ENCODE data around the gene IKZF5.

Gene IKZF5

GRCh38 chr10:122974023-122974422 lies 34.6 kb downstream of the IKZF5 start:
- TF ChIP-seq HOXD13 (CRISPR knock-in tag; IDR thresholded peaks at IDR 0.05; ENCODE audit: borderline replicate concordance), result no peak
- Histone ChIP-seq H3K36me3 (ENCODE audit: control insufficient read depth in 2 of 2, insufficient read depth in 1 of 2, low read length in 2 of 2) (no peaks in the 10 kb centered on the region), H3K4me1 (ENCODE audit: control insufficient read depth, insufficient read depth, low read length) (no peaks in the 10 kb centered on the region), H3K4me3 (ENCODE audit: low read depth, low read length) (no peak overlapping the region), H3K27ac (ENCODE audit: extremely low read depth, low read depth, low read length) (no peak overlapping the region), H3K9me3 (ENCODE audit: control insufficient read depth, insufficient read depth, low read depth, low read length) (no peaks in the 10 kb centered on the region)
- ChIA-PET POLR2A (no interaction called here), CTCF (no interaction called here)

GRCh38 chr10:122968698-122969097 lies 39.9 kb downstream of the IKZF5 start:
- H3K4me1 ChIP-seq (ENCODE audit: control insufficient read depth, insufficient read depth, low read length), result no peaks in the 10 kb centered on the region
- H3K9me3 ChIP-seq (ENCODE audit: control insufficient read depth, insufficient read depth, low read depth, low read length), result no peaks in the 10 kb centered on the region; the same call in 1 of the 2 replicates
- H3K27ac ChIP-seq (ENCODE audit: extremely low read depth, low read depth, low read length), result no peak overlapping the region
- POLR2A ChIA-PET, result no interaction called here
- CTCF ChIA-PET, result interaction anchor here (0.8 to 1.5 kb wide), 2 partner anchors 10 to 13 kb away, joined by 4 to 6 read pairs; no protein-coding TSS in a partner anchor
- H3K36me3 ChIP-seq (ENCODE audit: control insufficient read depth in 2 of 2, insufficient read depth in 1 of 2, low read length in 2 of 2), result peaks cover 0 to 4% of the 10 kb centered on the region in 2 experiments; a peak in 1 of 3 replicates
- H3K4me3 ChIP-seq (ENCODE audit: low read depth, low read length), result no peak overlapping the region
- TF ChIP-seq ZNF24 (tag by site-specific recombination; IDR thresholded peaks at IDR 0.05) (no peak), ZNF23 (tag by site-specific recombination; IDR thresholded peaks at IDR 0.05; ENCODE audit: borderline replicate concordance) (no peak), ZNF707 (tag by site-specific recombination; IDR thresholded peaks at IDR 0.05) (no peak), ZBTB17 (tag by site-specific recombination; IDR thresholded peaks at IDR 0.05) (no peak), ZNF155 (tag by site-specific recombination; IDR thresholded peaks at IDR 0.05) (no peak), ZBTB8A (tag by site-specific recombination; IDR thresholded peaks at IDR 0.05) (no peak), ZFHX2 (tag by site-specific recombination; conservative IDR thresholded peaks at IDR 0.05) (no peak)

- Histone ChIP-seq H3K4me3 (ENCODE audit: low read depth, low read length) (no peak overlapping the region), H3K27ac (ENCODE audit: extremely low read depth, low read depth, low read length) (no peak overlapping the region), H3K4me1 (ENCODE audit: control insufficient read depth, insufficient read depth, low read length) (no peaks in the 10 kb centered on the region), H3K36me3 (ENCODE audit: control insufficient read depth in 2 of 2, insufficient read depth in 1 of 2, low read length in 2 of 2) (peaks cover 0 to 4% of the 10 kb centered on the region in 2 experiments; a peak in 1 of 3 replicates), H3K9me3 (ENCODE audit: control insufficient read depth, insufficient read depth, low read depth, low read length) (no peaks in the 10 kb centered on the region; the same call in 1 of the 2 replicates)
- ChIA-PET POLR2A (no interaction called here), CTCF (no interaction called here)
- TF ChIP-seq ZNF341 (tag by site-specific recombination; IDR thresholded peaks at IDR 0.05; ENCODE audit: low read depth) (no peak), GLIS2 (tag by site-specific recombination; IDR thresholded peaks at IDR 0.05) (no peak), ZNF157 (tag by site-specific recombination; IDR thresholded peaks at IDR 0.05) (no peak), ZNF777 (tag by site-specific recombination; IDR thresholded peaks at IDR 0.05; ENCODE audit: borderline replicate concordance) (no peak), SETDB1 (IDR thresholded peaks at IDR 0.05; ENCODE audit: insufficient read length, low read length) (peak; percentile 75), ZNF169 (tag by site-specific recombination; IDR thresholded peaks at IDR 0.05) (no peak), ZNF529 (tag by site-specific recombination; IDR thresholded peaks at IDR 0.05; ENCODE audit: insufficient replicate concordance) (peak; percentile 90)
Observed at GRCh38 chr10:122966879-122967278, 41.7 kb downstream of the IKZF5 start.

GRCh38 chr10:122962405-122962804 lies 46.2 kb downstream of the IKZF5 start:
- H3K9me3 ChIP-seq (ENCODE audit: control insufficient read depth, insufficient read depth, low read depth, low read length), result no peaks in the 10 kb centered on the region; the same call in 1 of the 2 replicates
- ChIA-PET POLR2A (no interaction called here), CTCF (interaction anchor here (0.5 to 1.2 kb wide), 4 partner anchors 12 to 876 kb away, joined by 3 to 5 read pairs (median 4); no protein-coding TSS in a partner anchor)
- H3K4me3 ChIP-seq (ENCODE audit: low read depth, low read length), result no peak overlapping the region
- H3K4me1 ChIP-seq (ENCODE audit: control insufficient read depth, insufficient read depth, low read length), result no peaks in the 10 kb centered on the region
- peaks cover 0 to 4% of the 10 kb centered on the region in 2 experiments; a peak in 1 of 3 replicates for H3K36me3 ChIP-seq (ENCODE audit: control insufficient read depth in 2 of 2, insufficient read depth in 1 of 2, low read length in 2 of 2)
- no peak overlapping the region for H3K27ac ChIP-seq (ENCODE audit: extremely low read depth, low read depth, low read length)
- TF ChIP-seq ZNF16 (tag by site-specific recombination; IDR thresholded peaks at IDR 0.05; ENCODE audit: low read depth) (no peak), ZNF214 (tag by site-specific recombination; IDR thresholded peaks at IDR 0.05; ENCODE audit: borderline replicate concordance) (no peak), ZNF664 (tag by site-specific recombination; IDR thresholded peaks at IDR 0.05) (no peak), ZNF513 (tag by site-specific recombination; IDR thresholded peaks at IDR 0.05) (no peak), ZNF155 (tag by site-specific recombination; IDR thresholded peaks at IDR 0.05) (no peak), HOXA7 (CRISPR knock-in tag; IDR thresholded peaks at IDR 0.05; ENCODE audit: borderline replicate concordance) (no peak), SALL2 (tag by site-specific recombination; IDR thresholded peaks at IDR 0.05; ENCODE audit: borderline replicate concordance) (no peak), ZNF335 (tag by site-specific recombination; conservative IDR thresholded peaks at IDR 0.05) (no peak), KLF16 (tag by site-specific recombination; IDR thresholded peaks at IDR 0.05) (no peak), MYNN (tag by site-specific recombination; IDR thresholded peaks at IDR 0.05; ENCODE audit: borderline replicate concordance) (no peak), ZNF248 (tag by site-specific recombination; IDR thresholded peaks at IDR 0.05) (no peak), ZNF544 (tag by site-specific recombination; IDR thresholded peaks at IDR 0.05) (no peak), ZSCAN4 (tag by site-specific recombination; IDR thresholded peaks at IDR 0.05) (no peak)

Measured in HEK293 (cell line).